Measurements from ENCODE around the gene FYCO1. TPM values are rescaled to one million over a fixed set of nuclear protein-coding genes. Genes with fewer than 3 reads are reported as not detected.
"Not testable (repeated sequence)": the region's sequence is repeated elsewhere in the genome, so short reads cannot be mapped to it uniquely, and the experiment has no call there.

Gene FYCO1
- total RNA-seq, 1 donor: 12.1 TPM

DNA sequence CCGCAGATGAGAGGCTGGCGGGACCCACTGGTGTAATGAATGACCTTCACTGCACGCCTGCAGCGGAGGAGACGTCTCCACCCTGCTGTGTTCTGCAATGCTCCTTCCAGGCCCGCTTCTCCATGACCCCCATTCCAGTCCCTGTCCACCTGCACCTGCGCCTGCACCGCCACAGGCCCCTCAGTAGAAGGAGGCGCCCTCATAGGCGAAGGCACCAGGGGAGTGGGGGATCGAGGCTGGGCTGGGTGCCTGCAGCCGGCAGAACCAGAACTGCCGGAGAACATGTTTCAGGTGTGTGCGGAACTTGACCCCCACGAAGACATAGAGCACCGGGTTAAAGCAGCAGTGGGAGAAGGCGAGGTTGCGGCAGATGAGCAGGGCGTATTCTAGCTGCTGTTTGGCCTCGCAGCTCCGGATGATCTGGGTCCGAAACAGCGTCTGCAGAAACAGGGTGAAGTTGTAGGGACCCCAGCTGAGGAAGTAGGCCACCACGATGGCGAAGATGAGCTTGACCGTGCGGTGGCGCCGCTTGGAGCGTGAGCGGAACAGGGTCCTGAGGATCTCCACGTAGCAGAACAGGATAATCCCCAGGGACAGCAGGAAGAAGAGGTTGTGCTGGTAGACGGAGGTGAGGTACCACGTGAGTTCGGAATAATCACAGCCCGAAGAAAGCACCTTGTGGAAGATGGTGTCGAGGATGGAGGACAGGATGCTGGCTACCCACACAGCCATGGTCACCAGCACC is 25.3 kb upstream of the FYCO1 start:
- peaks cover 21% of the 10 kb centered on the region for H3K4me1 ChIP-seq (ENCODE audit: insufficient read depth, low read length)
- H3K4me3 ChIP-seq (ENCODE audit: low read length): no peak overlapping the region
- no peaks in the 10 kb centered on the region for H3K9me3 ChIP-seq (ENCODE audit: low read depth, low read length)
- no peaks in the 10 kb centered on the region for H3K27me3 ChIP-seq (ENCODE audit: insufficient read depth, low read length)

- Histone ChIP-seq H3K4me3 (ENCODE audit: low read length) (no peak overlapping the region), H3K27me3 (ENCODE audit: insufficient read depth, low read length) (no peaks in the 10 kb centered on the region), H3K9me3 (ENCODE audit: low read depth, low read length) (no peaks in the 10 kb centered on the region), H3K4me1 (ENCODE audit: insufficient read depth, low read length) (peaks cover 29% of the 10 kb centered on the region)
Measured at GRCh38 chr3:46019707-46020106, 24.1 kb upstream of the FYCO1 start.

DNA sequence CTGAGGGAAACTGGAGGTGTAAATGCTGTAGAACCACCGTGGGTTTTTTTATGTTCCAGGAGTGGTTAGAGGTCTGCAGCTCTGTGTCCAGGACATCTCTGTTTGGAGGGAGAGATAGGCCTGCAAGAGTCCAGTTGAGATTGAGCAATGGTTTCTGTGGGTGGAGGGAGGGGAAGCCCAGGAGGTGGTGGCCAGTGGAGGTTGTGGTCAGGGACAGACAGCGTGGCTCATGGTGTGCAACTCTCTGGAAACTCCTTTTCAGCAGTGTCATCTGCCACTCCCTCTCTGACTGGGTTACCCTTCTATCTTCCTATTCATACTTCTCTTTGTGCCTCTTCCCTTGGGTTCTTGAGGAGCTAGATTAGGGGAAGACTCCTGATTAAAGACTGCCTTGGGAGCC is 22.1 kb upstream of the FYCO1 start:
- H3K4me1 ChIP-seq (ENCODE audit: insufficient read depth, low read length): peaks cover 29% of the 10 kb centered on the region
- H3K9me3 ChIP-seq (ENCODE audit: low read depth, low read length): no peaks in the 10 kb centered on the region
- H3K27me3 ChIP-seq (ENCODE audit: insufficient read depth, low read length): no peaks in the 10 kb centered on the region
- no peak overlapping the region for H3K4me3 ChIP-seq (ENCODE audit: low read length)

DNA sequence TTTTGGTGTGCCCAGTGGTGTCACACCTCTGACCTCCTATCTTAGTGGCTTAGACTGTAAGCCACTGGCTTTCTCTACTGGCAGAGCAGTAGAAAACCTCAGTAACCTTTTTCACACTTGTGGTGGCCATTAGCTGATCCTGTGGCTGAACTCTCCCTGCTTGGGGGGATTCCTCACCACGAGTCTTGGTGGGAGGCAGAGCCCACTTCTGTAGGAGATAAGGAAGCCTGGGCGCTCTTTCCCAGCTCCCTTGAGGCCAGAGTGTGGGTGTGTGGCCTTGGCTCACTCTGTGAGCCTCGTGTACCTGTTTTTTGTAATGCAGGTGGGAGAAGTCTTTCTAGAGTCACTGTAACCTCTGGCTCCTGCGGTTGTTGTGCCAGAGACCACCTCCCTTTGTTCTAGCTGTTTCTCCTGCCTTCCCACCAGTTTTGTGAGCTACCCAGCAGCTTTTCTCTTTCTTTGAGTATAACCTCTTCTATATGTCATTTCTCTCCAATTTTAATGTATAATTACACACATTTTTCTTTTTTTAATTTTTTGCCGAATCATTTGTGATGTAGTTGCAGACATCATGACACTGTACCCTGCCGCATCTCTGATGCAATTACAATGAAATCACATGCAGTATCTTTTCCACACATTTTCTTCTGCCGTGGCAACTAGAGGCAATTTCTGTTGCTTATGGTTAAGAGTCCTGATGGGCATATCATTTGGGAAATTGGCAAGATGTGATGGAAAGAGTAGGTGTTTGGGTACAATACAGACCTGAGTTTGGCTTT is 17.9 kb upstream of the FYCO1 start:
- Histone ChIP-seq H3K4me1 (ENCODE audit: insufficient read depth, low read length) (peaks cover 25% of the 10 kb centered on the region), H3K4me3 (ENCODE audit: low read length) (no peak overlapping the region), H3K27me3 (ENCODE audit: insufficient read depth, low read length) (no peaks in the 10 kb centered on the region), H3K9me3 (ENCODE audit: low read depth, low read length) (no peaks in the 10 kb centered on the region)

- no peak overlapping the region for H3K4me3 ChIP-seq (ENCODE audit: low read length)
- H3K27me3 ChIP-seq (ENCODE audit: insufficient read depth, low read length): no peaks in the 10 kb centered on the region
- no peaks in the 10 kb centered on the region for H3K9me3 ChIP-seq (ENCODE audit: low read depth, low read length)
- H3K4me1 ChIP-seq (ENCODE audit: insufficient read depth, low read length): peaks cover 12% of the 10 kb centered on the region
Measured at GRCh38 chr3:46012246-46012645, 16.6 kb upstream of the FYCO1 start.

GRCh38 chr3:46010519-46011113 is 15.0 kb upstream of the FYCO1 start:
- H3K27me3 ChIP-seq (ENCODE audit: insufficient read depth, low read length): no peaks in the 10 kb centered on the region
- H3K9me3 ChIP-seq (ENCODE audit: low read depth, low read length): no peaks in the 10 kb centered on the region
- no peak overlapping the region for H3K4me3 ChIP-seq (ENCODE audit: low read length)
- peaks cover 5% of the 10 kb centered on the region for H3K4me1 ChIP-seq (ENCODE audit: insufficient read depth, low read length)

- H3K4me3 ChIP-seq (ENCODE audit: low read length): no peak overlapping the region
Measured at GRCh38 chr3:46008058-46008457, 12.4 kb upstream of the FYCO1 start.

DNA sequence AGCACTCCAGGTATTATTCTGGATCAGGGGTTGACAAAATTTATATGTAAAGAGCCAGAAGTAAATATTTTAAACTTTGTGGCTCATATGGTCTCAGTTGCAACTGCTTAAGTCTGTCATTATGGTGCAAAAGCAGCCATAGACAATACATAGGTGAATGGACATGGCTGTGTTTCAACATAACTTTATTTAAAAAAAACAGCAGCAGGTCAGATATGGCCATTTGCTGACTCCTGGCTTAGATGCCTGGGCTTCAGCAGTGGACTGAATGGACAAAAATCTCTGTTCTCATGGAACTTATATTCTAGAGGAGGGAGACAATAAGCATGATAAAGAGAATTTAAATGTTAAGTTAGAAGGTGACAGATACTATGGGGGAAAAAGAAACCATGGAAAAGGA is 11.7 kb upstream of the FYCO1 start:
- no peak overlapping the region for H3K4me3 ChIP-seq (ENCODE audit: low read length)
- H3K9me3 ChIP-seq (ENCODE audit: low read depth, low read length): no peaks in the 10 kb centered on the region
- no peaks in the 10 kb centered on the region for H3K4me1 ChIP-seq (ENCODE audit: insufficient read depth, low read length)
- H3K27me3 ChIP-seq (ENCODE audit: insufficient read depth, low read length): no peaks in the 10 kb centered on the region

More at GRCh38 chr3:46008058-46008457, 12.4 kb upstream of the FYCO1 start:
- Histone ChIP-seq H3K9me3 (ENCODE audit: low read depth, low read length) (no peaks in the 10 kb centered on the region), H3K4me1 (ENCODE audit: insufficient read depth, low read length) (no peaks in the 10 kb centered on the region), H3K27me3 (ENCODE audit: insufficient read depth, low read length) (no peaks in the 10 kb centered on the region)

DNA sequence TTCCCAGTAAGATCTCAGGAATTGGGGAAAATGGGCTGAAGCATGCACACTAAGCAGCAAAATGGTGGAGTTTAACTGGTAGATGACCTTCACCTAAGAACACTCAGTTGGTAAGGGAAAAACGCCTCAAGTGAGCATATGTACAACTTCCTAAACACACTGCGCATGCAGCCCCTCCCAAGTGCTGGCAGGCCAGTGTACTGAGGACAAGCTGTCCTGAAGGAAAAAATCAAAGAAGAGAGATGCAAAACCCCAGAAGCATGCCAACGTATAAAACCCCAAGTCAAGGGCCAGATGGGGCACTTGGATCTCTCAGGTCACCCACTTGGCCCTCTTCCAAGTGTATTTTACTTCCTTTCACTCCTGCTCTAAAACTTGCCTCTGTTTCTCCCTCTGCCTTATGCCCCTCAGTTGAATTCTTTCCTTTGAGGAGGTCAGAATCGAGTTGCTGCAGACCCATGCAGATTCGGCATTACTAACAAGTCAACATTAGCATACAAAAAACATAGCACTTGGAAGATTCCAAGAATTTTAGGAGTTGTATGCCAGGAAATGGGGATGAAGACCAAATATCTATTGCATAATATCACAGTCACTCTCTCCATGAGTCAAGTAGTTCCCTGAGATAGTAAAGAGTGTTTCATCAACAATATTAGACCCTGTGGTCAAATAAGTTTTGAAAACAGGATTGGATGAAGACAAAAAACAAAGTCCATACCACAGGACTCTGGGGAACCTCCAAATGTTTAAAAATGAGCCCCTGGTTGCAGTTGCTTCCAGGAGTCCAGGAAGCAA is 10.8 kb upstream of the FYCO1 start:
- Histone ChIP-seq H3K4me3 (ENCODE audit: low read length) (no peak overlapping the region), H3K9me3 (ENCODE audit: low read depth, low read length) (no peaks in the 10 kb centered on the region), H3K27me3 (ENCODE audit: insufficient read depth, low read length) (no peaks in the 10 kb centered on the region), H3K4me1 (ENCODE audit: insufficient read depth, low read length) (no peaks in the 10 kb centered on the region)

DNA sequence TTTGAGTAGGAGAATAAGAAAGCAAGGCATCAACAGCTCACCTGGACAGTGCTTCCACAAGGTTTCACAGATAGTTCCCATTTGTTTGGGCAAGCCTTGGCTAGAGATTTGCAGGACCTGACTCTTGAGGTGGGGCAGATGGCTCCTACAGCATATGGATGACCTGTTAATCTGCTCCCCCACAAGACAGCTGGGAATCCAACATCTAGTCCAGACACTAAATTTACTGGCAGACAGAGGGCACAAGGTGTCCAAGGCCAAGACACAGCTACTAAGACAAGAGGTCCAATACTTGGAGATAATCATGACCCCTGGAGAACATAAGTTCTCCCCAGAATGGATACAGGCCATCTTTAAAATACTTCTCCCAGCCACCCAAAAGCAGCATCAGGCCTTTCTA is 8.1 kb upstream of the FYCO1 start:
- H3K9me3 ChIP-seq (ENCODE audit: low read depth, low read length); H3K4me3 ChIP-seq (ENCODE audit: low read length); H3K27me3 ChIP-seq (ENCODE audit: insufficient read depth, low read length); H3K4me1 ChIP-seq (ENCODE audit: insufficient read depth, low read length): not testable (repeated sequence)

GRCh38 chr3:46001178-46001577 is 5.6 kb upstream of the FYCO1 start:
- H3K9me3 ChIP-seq (ENCODE audit: low read depth, low read length): no peaks in the 10 kb centered on the region
- H3K4me1 ChIP-seq (ENCODE audit: insufficient read depth, low read length): peaks cover 4% of the 10 kb centered on the region
- H3K27me3 ChIP-seq (ENCODE audit: insufficient read depth, low read length): no peaks in the 10 kb centered on the region
- no peak overlapping the region for H3K4me3 ChIP-seq (ENCODE audit: low read length)

- peaks cover 30% of the 10 kb centered on the region for H3K4me1 ChIP-seq (ENCODE audit: insufficient read depth, low read length)
- no peak overlapping the region for H3K4me3 ChIP-seq (ENCODE audit: low read length)
- H3K9me3 ChIP-seq (ENCODE audit: low read depth, low read length): no peaks in the 10 kb centered on the region
- H3K27me3 ChIP-seq (ENCODE audit: insufficient read depth, low read length): no peaks in the 10 kb centered on the region
Measured at GRCh38 chr3:45997942-45998341, 2.3 kb upstream of the FYCO1 start.

DNA sequence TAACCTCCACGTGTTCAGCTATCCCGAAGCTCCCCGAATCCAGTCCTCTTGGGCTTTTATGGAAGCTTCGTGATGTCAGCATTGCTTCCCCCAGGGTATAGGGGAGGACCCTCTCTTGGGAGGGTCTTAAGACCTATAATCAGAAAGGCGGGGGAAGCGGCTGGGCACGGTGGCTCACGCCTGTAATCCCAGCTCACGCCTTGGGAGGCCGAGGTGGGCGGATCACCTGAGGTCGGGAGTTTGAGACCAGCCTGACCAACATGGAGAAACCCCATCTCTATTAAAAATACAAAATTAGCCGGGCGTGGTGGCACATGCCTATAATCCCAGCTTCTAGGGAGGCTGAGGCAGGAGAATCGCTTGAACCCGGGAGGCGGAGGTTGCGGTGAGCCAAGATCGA is 1.9 kb upstream of the FYCO1 start:
- peaks cover 34% of the 10 kb centered on the region for H3K4me1 ChIP-seq (ENCODE audit: insufficient read depth, low read length)
- not testable (repeated sequence) for H3K27me3 ChIP-seq (ENCODE audit: insufficient read depth, low read length); H3K4me3 ChIP-seq (ENCODE audit: low read length); H3K9me3 ChIP-seq (ENCODE audit: low read depth, low read length)

- Histone ChIP-seq H3K9me3 (ENCODE audit: low read depth, low read length) (no peaks in the 10 kb centered on the region), H3K4me1 (ENCODE audit: insufficient read depth, low read length) (peaks cover 60% of the 10 kb centered on the region), H3K27me3 (ENCODE audit: insufficient read depth, low read length) (no peaks in the 10 kb centered on the region), H3K4me3 (ENCODE audit: low read length) (peak overlapping the region; percentile 97)
Measured at GRCh38 chr3:45994419-45995235, 997 bp downstream of the FYCO1 start.
